ENCODE data around the gene KATNA1.

GRCh38 chr6:149580880-149581279, 67.6 kb downstream of the KATNA1 start:
- TF ChIP-seq TAF1 (IDR thresholded peaks at IDR 0.05; ENCODE audit: borderline replicate concordance, insufficient read depth, low read length), result no peak
- TF ChIP-seq REST (IDR thresholded peaks at IDR 0.05; ENCODE audit: insufficient read depth in 1 of 2, low read depth in 2 of 2, low read length in 2 of 2), result no peak

Data from PFSK-1 (cell line).